Prostate gland (tissue), 2 donors: ENCODE measurements around the gene KRT86.

Source experiments
- POLR2AphosphoS5 ChIP-seq: sonication (generic); formaldehyde crosslinking; IDR thresholded peaks from one replicate; pipeline ENCODE4 v1.6.1; 2017; ENCODE audit warnings: antibody characterized with exemption
- TF ChIP-seq, protein P1 (sequence below), 4 experiments: fragments of 200-600 bp in 2 of 4; fragments of 450-650 bp in 2 of 4; sonication (generic) in 2 of 4; IDR thresholded peaks; 1 replicate in 3 of 4; 2 replicates in 1 of 4; pipeline ENCODE4 v1.5.1; 2016 to 2019; ENCODE audit warnings: antibody characterized with exemption in 4 of 4, mild to moderate bottlenecking in 2 of 4, moderate library complexity in 2 of 4

DNA sequence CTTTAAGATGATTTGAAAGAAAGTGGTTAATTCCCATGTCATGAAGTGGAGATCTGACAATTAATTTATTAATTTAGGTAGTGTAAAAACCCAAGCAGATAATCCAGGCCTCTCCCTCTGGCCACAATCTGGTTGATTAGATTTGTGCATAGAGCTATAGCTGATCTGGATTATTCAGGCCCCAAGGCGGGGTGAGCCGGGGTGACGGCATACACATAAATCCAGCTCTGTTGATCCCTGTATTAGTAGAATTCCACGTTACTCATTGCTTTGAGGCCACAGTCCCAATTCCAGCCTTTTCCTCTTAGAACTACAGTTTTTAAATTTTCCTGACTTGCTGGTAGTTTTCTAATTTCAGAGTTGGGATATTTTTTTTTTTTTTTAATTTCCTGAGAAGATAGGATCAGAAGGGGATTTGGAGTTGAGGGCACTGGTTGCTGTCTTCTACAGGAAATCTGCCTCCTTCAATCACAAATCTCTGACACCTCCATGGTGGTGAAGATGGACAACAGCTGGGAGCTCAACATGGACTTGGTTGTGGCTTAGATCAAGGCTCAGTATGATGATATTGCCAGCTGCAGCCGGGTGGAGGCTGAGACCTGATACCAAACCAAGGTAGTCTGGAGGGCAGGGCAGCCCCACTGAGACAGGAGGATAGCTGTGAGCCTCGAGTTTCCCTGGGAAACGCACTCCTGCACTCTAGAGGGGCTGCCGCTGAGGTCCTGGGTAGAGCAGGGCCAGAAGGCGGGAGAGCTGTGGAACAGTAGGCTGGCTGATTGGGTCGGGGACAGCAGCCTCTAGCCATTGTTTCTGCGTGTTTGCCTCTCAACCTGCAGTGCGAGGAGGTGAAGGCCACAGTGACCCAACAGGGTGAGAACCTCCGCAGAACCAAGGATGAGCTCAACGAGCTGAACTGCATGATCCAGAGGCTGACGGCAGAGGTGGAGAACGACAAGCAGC lies 73.4 kb downstream of the KRT86 start:
- TF ChIP-seq, protein P1, sequence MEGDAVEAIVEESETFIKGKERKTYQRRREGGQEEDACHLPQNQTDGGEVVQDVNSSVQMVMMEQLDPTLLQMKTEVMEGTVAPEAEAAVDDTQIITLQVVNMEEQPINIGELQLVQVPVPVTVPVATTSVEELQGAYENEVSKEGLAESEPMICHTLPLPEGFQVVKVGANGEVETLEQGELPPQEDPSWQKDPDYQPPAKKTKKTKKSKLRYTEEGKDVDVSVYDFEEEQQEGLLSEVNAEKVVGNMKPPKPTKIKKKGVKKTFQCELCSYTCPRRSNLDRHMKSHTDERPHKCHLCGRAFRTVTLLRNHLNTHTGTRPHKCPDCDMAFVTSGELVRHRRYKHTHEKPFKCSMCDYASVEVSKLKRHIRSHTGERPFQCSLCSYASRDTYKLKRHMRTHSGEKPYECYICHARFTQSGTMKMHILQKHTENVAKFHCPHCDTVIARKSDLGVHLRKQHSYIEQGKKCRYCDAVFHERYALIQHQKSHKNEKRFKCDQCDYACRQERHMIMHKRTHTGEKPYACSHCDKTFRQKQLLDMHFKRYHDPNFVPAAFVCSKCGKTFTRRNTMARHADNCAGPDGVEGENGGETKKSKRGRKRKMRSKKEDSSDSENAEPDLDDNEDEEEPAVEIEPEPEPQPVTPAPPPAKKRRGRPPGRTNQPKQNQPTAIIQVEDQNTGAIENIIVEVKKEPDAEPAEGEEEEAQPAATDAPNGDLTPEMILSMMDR (IDR thresholded peaks at IDR 0.05), result no peak
- TF ChIP-seq POLR2AphosphoS5, result no peak
